Keratinocyte (primary cell): ENCODE measurements around the gene TOP2A. TPM values are rescaled to one million over a fixed set of nuclear protein-coding genes. Genes with fewer than 3 reads are reported as not detected.

Source experiments
- DNase-seq: peaks from one replicate; pipeline ENCODE4 v3.0.0-alpha.2; 2011; ENCODE audit warnings: low read depth, missing footprints, low spot score
- FAIRE-seq: peaks from 2 replicates; lab custom pipeline; 2011; peaks lifted over from hg19 to GRCh38; lab: Jason Lieb, UNC
- H2AFZ ChIP-seq: 2 replicates; pipeline ENCODE4 v1.6.0; 2012; ENCODE audit warnings: low read length, control low read depth, inconsistent platforms; ENCODE audit not compliant: control insufficient read depth
- H3K27ac ChIP-seq: 2 replicates; pipeline ENCODE4 v1.5.1; 2011; ENCODE audit warnings: low read length; ENCODE audit not compliant: control insufficient read depth, insufficient read depth
- H3K27me3 ChIP-seq: 3 replicates; pipeline ENCODE4 v1.6.0; 2011; ENCODE audit warnings: low read length; ENCODE audit not compliant: control insufficient read depth, insufficient read depth; ENCODE audit errors: extremely low read depth
- H3K36me3 ChIP-seq, 2 experiments: 2 replicates in 1 of 2; 3 replicates in 1 of 2; pipeline ENCODE4 v1.5.1; 2011; ENCODE audit warnings: low read length in 2 of 2, mild to moderate bottlenecking in 1 of 2; ENCODE audit not compliant: control insufficient read depth in 2 of 2, insufficient read depth in 2 of 2; ENCODE audit errors: extremely low read depth in 1 of 2
- H3K4me1 ChIP-seq: 3 replicates; pipeline ENCODE4 v1.5.1; 2011; ENCODE audit warnings: low read length; ENCODE audit not compliant: control insufficient read depth, insufficient read depth; ENCODE audit errors: extremely low read depth
- H3K4me2 ChIP-seq: 3 replicates; pipeline ENCODE4 v1.6.0; 2011; ENCODE audit warnings: low read depth, low read length; ENCODE audit not compliant: control insufficient read depth, insufficient read depth; ENCODE audit errors: extremely low read depth
- H3K4me3 ChIP-seq, 3 experiments: fragments of 200-600 bp in 1 of 3; sonication (generic) in 1 of 3; 2 replicates in 2 of 3; 3 replicates in 1 of 3; pipeline ENCODE4 v1.5.1; 2011 to 2016; ENCODE audit warnings: low read length in 3 of 3, mild to moderate bottlenecking in 3 of 3, control low read depth in 2 of 3, inconsistent platforms in 1 of 3, low read depth in 1 of 3, mixed read lengths in 1 of 3, mixed run types in 1 of 3, moderate library complexity in 1 of 3; ENCODE audit not compliant: control insufficient read depth in 2 of 3, insufficient read depth in 2 of 3; ENCODE audit errors: extremely low read depth in 1 of 3
- H3K79me2 ChIP-seq: 2 replicates; pipeline ENCODE4 v1.6.0; 2012; ENCODE audit warnings: low read length; ENCODE audit not compliant: control insufficient read depth, insufficient read depth
- H3K9ac ChIP-seq: 3 replicates; pipeline ENCODE4 v1.6.0; 2011; ENCODE audit warnings: low read length; ENCODE audit not compliant: control insufficient read depth, insufficient read depth; ENCODE audit errors: extremely low read depth
- H3K9me1 ChIP-seq: 3 replicates; pipeline ENCODE4 v1.6.0; 2011; ENCODE audit warnings: low read length; ENCODE audit not compliant: control insufficient read depth, insufficient read depth; ENCODE audit errors: extremely low read depth
- H3K9me3 ChIP-seq: 2 replicates; pipeline ENCODE4 v1.5.1; 2012; ENCODE audit warnings: low read depth, low read length; ENCODE audit not compliant: control insufficient read depth
- H4K20me1 ChIP-seq: 3 replicates; pipeline ENCODE4 v1.6.0; 2011; ENCODE audit warnings: low read length; ENCODE audit not compliant: control insufficient read depth, insufficient read depth; ENCODE audit errors: extremely low read depth
- CTCF ChIP-seq, 3 experiments: IDR thresholded peaks in 1 of 3; conservative IDR thresholded peaks in 1 of 3; optimal IDR thresholded peaks in 1 of 3; 2 replicates in 2 of 3; 3 replicates in 1 of 3; pipeline versions ENCODE3 to v1.5.1; 2011; ENCODE audit warnings: low read length in 3 of 3, mild to moderate bottlenecking in 3 of 3, moderate library complexity in 2 of 3, control low read depth in 1 of 3, inconsistent platforms in 1 of 3; ENCODE audit not compliant: insufficient read depth in 2 of 3; ENCODE audit errors: extremely low read depth in 1 of 3
- EZH2 ChIP-seq: IDR thresholded peaks from one replicate; pipeline ENCODE4 v1.6.1; 2012; ENCODE audit warnings: inconsistent platforms, mild to moderate bottlenecking, low read length, moderate library complexity
- dilution Hi-C: fragments of 300-500 bp; cut with MboI; formaldehyde crosslinking; loops from one replicate; pipeline ENCODE4 v1.7.0; 2020; ENCODE audit warnings: low sequenced_read_pairs; ENCODE audit not compliant: extremely low pct_ligation_motif_present
- polyA plus RNA-seq, 5 experiments: library from polyadenylated mRNA; depleted of rRNA in 3 of 5; stranded (reverse) in 3 of 5; stranded (forward) in 1 of 5; unstranded in 1 of 5; fragments of >200 nt; gene quantifications; 1 replicate in 1 of 5; 2 replicates in 3 of 5; 3 replicates in 1 of 5; pipeline versions ENCODE4 v1.2.1 to v1.2.3, GENCODE V29; 2011 to 2012; ENCODE audit warnings: missing spikeins in 2 of 5, low read depth in 1 of 5, low replicate concordance in 1 of 5

TOP2A gene
- polyA plus RNA-seq, 1 donor (not counting 4 experiments of a cell fraction or from before 2014, with no cell fraction given), result 45.0 TPM

DNA sequence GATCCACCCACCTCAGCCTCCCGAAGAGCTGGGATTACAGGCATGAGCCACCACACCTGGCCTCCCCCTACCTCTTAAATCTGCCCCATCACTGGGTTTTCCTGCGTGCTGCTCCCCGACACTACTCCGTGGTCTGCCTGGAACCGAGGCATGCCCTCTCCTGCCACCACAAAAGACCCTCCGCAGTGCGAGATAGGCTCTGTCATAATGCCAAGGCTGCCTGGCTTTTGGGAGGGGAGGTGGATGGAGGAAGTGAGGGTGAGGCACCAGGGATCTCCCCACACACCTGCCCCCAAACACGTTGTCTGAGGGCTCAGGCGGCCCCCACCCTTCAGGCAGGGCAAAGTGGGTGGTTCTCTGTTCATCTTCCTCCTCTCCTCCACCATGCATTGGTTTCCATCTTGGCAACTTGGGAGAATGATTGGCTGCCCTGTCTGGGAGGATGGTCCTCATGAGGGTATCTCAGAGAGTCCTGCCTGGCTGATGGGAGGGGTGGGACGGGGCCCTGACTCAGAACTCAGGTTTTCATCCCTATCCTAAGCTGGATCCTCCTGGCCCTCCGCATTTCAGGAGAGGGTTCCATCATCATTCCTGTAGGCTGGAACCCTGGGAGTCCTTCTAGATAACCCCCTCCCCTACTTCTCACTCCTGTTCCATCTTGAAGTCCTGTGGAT is 48.7 kb upstream of the TOP2A start:
- dilution Hi-C loops, result no loop called here
- no peak for DNase-seq

DNA sequence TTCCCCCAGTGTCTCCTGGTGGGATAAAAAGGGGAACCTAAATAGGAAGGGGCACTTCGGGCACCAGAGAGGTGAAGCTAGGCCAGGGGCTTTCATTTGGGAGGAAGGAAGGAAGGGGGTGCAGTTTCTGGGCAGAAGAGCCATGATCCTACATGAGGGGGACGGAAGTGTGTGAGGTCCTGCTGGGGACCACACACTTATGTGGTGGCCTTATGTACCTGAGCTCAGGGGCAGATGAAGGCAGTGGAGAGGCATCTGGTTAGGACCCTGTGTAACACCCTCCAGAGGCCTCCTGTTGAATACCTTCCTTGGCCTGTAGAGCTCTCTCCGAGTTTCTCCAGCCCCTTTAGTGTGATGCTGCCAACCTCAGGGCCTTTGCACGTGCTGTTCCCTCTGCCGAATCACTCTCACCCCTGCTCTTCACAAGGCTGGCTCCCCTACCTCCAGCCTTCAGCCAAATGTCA is 46.7 kb upstream of the TOP2A start:
- Histone ChIP-seq H3K4me2 (no peak overlapping the region), H3K27ac (no peak overlapping the region), H3K9ac (no peak overlapping the region), H3K79me2 (no peaks in the 10 kb centered on the region), H3K36me3 (no peaks in the 10 kb centered on the region), H3K9me3 (no peaks in the 10 kb centered on the region), H4K20me1 (no peaks in the 10 kb centered on the region), H3K9me1 (no peaks in the 10 kb centered on the region), H2AFZ (no peak overlapping the region), H3K4me1 (no peaks in the 10 kb centered on the region), H3K4me3 (no peak overlapping the region), H3K27me3 (peaks cover 17% of the 10 kb centered on the region)
- DNase-seq, result no peak
- dilution Hi-C loops, result no loop called here
- TF ChIP-seq EZH2, result no peak
- TF ChIP-seq CTCF (optimal IDR thresholded peaks at IDR 0.05 in 1 of 3, IDR thresholded peaks at IDR 0.05 in 1 of 3, conservative IDR thresholded peaks at IDR 0.05 in 1 of 3; ENCODE audit: extremely low read depth in 1 of 3, insufficient read depth in 2 of 3, low read length in 3 of 3), result no peak
- FAIRE-seq, result no peak

More for the DNA sequence above, 48.7 kb upstream of the TOP2A start:
- Histone ChIP-seq H3K4me3 (no peak overlapping the region), H2AFZ (no peak overlapping the region), H3K4me2 (no peak overlapping the region), H3K27ac (no peak overlapping the region), H3K9me3 (no peaks in the 10 kb centered on the region), H4K20me1 (no peaks in the 10 kb centered on the region), H3K36me3 (no peaks in the 10 kb centered on the region), H3K4me1 (peaks cover 13% of the 10 kb centered on the region), H3K79me2 (no peaks in the 10 kb centered on the region), H3K9ac (no peak overlapping the region), H3K27me3 (peaks cover 17% of the 10 kb centered on the region), H3K9me1 (no peaks in the 10 kb centered on the region)
- TF ChIP-seq EZH2, result no peak
- TF ChIP-seq CTCF (optimal IDR thresholded peaks at IDR 0.05 in 1 of 3, IDR thresholded peaks at IDR 0.05 in 1 of 3, conservative IDR thresholded peaks at IDR 0.05 in 1 of 3; ENCODE audit: extremely low read depth in 1 of 3, insufficient read depth in 2 of 3, low read length in 3 of 3), result no peak
- no peak for FAIRE-seq
